ENCODE data around the gene ANKS3. TPM values are rescaled to one million over a fixed set of nuclear protein-coding genes. Genes with fewer than 3 reads are reported as not detected.

The ANKS3 gene
- total RNA-seq, 4 donors from 2014 or later, result 22.9 to 35.3 (median 25.1) TPM

DNA sequence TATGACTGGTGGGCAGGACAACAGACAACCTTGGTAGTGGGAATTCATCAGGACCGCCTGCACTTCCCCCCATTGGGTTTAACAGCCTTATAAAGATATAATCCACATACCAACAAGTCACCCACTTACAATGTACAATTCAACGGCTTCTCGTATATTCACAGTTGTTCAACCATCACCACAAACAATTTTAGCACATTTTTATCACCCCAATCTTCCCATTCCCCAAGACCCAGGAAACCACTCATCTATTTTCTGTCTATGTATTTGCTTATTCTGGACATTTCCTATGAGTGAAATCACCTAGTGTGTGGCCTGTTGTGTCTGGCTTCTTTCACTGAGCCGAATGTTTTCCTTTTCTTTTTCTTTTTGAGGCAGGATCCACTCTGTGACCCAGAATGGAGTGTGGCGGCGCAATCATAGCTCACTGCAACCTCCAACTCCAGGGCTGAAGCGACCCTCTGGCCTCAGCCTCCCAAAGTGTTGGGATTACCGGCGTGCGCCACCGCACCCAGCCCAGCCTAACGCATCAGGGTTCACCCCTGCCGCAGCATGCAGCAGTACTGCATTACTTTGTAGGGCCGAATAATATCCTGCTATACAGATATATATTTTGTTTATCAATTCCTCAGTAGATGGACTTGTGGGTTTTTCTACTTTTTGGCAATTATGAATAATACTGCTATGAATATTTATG, 10.9 kb downstream of the ANKS3 start:
- 97% methylated on average over 14 of the region's 14 CpGs for WGBS, 2 donors
- no peak overlapping the region for H3K27ac ChIP-seq

DNA sequence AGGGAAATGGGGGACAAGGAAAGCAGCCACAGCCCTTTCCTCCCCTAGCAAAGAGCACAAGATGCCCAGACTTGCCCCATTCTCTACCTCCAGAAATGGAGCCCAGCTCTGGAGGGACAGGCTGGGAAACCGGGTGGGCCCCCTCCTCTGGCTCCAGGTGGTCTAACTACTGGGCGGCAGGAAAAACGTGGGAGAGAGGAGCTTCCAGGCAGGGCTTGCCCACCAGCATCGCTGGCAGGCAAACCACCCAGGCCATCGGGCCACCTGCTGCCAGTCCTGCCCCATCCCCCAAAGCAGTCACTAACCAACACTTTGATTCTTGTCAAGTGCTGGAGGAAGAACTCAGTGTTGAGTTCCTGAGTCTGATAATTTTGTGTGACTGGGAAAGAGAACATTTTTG, 15.6 kb downstream of the ANKS3 start:
- Histone ChIP-seq H3K4me1 (no peaks in the 10 kb centered on the region), H3K4me3 (replicated peaks in 1 of 3) (no peak overlapping the region), H3K27me3 (no peaks in the 10 kb centered on the region), H3K27ac (no peak overlapping the region), H3K36me3 (peaks cover 10 to 15% of the 10 kb centered on the region in 2 donors), H3K9me3 (no peaks in the 10 kb centered on the region)
- DNase-seq, result no peak
- no peak for TF ChIP-seq POLR2A (IDR thresholded peaks at IDR 0.05)
- TF ChIP-seq, protein P1, sequence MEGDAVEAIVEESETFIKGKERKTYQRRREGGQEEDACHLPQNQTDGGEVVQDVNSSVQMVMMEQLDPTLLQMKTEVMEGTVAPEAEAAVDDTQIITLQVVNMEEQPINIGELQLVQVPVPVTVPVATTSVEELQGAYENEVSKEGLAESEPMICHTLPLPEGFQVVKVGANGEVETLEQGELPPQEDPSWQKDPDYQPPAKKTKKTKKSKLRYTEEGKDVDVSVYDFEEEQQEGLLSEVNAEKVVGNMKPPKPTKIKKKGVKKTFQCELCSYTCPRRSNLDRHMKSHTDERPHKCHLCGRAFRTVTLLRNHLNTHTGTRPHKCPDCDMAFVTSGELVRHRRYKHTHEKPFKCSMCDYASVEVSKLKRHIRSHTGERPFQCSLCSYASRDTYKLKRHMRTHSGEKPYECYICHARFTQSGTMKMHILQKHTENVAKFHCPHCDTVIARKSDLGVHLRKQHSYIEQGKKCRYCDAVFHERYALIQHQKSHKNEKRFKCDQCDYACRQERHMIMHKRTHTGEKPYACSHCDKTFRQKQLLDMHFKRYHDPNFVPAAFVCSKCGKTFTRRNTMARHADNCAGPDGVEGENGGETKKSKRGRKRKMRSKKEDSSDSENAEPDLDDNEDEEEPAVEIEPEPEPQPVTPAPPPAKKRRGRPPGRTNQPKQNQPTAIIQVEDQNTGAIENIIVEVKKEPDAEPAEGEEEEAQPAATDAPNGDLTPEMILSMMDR (IDR thresholded peaks at IDR 0.05), result no peak
- WGBS, 2 donors, result 71 to 81% methylated on average over 3 to 5 of the region's 5 CpGs
- intact Hi-C loops (cut with DNase I), result no loop called here

More for the DNA sequence above, 10.9 kb downstream of the ANKS3 start:
- H3K9me3 ChIP-seq, result no peaks in the 10 kb centered on the region
- DNase-seq, result no peak
- peaks cover 10 to 15% of the 10 kb centered on the region in 2 donors for H3K36me3 ChIP-seq
- TF ChIP-seq, protein P1 (IDR thresholded peaks at IDR 0.05), result no peak
- TF ChIP-seq POLR2A (IDR thresholded peaks at IDR 0.05), result no peak
- H3K4me1 ChIP-seq, result no peaks in the 10 kb centered on the region
- H3K27me3 ChIP-seq, result no peaks in the 10 kb centered on the region
- intact Hi-C loops (cut with DNase I), result no loop called here
- H3K4me3 ChIP-seq (replicated peaks in 1 of 3), result no peak overlapping the region

DNA sequence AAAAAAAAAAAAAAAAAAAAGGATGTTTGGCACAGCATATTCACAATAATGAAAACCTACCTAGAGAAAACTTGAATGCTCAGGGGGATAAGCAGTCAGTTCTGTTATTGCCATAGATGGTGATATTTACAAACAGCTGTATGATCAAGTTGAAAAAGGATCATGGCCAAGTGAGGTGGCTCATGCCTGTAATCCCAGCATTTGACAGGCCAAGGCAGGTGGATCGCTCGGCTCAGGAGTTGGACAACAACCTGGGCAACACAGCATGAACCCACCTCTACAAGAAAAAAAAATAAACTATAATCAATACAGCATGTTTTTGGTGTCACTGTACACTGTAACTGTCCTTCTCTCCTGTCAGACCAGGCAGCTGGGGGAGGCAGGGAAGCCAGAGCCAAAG, 19.1 kb downstream of the ANKS3 start:
- no peaks in the 10 kb centered on the region for H3K9me3 ChIP-seq
- TF ChIP-seq, protein P1 (IDR thresholded peaks at IDR 0.05), result no peak
- no peak for TF ChIP-seq POLR2A (IDR thresholded peaks at IDR 0.05)
- H3K36me3 ChIP-seq, result peaks cover 15 to 20% of the 10 kb centered on the region in 2 donors
- H3K4me3 ChIP-seq (replicated peaks in 1 of 3), result no peak overlapping the region
- WGBS, 2 donors, result 87 to 90% methylated on average over 2 of the region's 2 CpGs
- H3K27me3 ChIP-seq, result no peaks in the 10 kb centered on the region
- no peaks in the 10 kb centered on the region for H3K4me1 ChIP-seq
- intact Hi-C loops (cut with DNase I), result no loop called here
- H3K27ac ChIP-seq, result no peak overlapping the region
- no peak for DNase-seq

DNA sequence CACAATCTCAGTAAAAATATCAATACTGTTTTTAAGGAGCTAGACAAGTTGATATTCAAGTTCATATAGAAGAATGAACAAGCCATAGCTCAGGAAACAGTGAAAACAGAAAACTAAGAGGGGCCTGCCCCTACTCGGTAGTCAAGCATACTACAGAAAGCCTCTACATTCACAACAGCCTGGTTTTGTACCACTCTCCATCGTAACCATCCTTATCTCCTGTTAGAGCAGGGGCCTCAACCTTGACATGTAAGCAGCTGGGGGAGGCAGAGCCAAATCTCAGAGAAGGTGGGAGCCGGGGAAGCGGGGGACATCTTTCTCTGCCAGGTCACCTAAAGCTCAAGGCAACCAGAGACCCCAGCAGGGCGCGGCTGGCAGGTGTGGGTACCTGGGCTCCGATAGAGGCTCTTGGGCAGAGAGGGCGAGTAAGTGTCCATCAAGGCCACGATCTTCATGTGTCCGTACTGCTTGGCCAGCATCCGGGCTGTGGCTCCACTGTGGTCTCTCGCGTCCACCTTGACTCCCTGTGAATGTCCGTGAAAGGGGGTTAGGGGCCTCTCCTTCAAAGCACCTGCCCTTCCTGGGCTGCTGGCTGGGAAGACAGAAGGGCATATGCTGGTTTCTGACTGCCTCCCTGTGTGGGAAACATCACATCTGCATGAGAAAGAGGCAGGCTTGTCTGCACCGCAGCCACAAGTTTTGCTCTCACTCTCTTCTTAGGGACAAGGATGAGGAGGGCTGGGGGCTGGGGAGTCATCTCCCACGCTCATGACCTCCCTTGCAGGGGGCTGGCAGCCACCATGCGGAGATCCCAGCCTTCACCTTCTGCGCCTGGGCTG, 20.2 kb downstream of the ANKS3 start:
- TF ChIP-seq, protein P1 (IDR thresholded peaks at IDR 0.05), result no peak
- TF ChIP-seq POLR2A (IDR thresholded peaks at IDR 0.05), result no peak
- intact Hi-C loops (cut with DNase I), result no loop called here
- H3K27me3 ChIP-seq, result no peaks in the 10 kb centered on the region
- WGBS, 2 donors, result 86 to 88% methylated on average over 16 to 18 of the region's 18 CpGs
- H3K27ac ChIP-seq, result no peak overlapping the region
- H3K4me3 ChIP-seq (replicated peaks in 1 of 3), result no peak overlapping the region
- DNase-seq, result no peak
- no peaks in the 10 kb centered on the region for H3K9me3 ChIP-seq
- H3K36me3 ChIP-seq, result peaks cover 15 to 20% of the 10 kb centered on the region in 2 donors
- no peaks in the 10 kb centered on the region for H3K4me1 ChIP-seq

DNA sequence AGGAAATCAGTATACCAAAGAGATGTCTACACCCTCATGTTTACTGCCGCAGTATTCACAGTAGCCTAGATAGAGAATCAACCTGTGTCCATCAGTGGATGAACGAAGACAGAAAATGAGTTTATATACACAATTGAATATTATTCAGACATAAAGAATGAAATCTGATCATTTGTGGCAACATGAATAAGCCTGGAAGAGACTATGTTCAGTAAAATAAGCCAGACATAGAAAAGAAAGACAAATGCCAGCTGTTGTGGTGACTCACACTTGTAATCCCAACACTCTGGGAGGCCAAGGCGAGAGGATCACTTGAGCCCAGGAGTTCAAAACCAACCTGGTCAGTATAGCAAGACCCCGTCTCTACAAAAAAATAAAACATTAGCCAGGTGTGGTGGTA, 24.6 kb downstream of the ANKS3 start:
- TF ChIP-seq, protein P1 (IDR thresholded peaks at IDR 0.05), result no peak
- Histone ChIP-seq H3K27me3 (no peaks in the 10 kb centered on the region), H3K36me3 (peaks cover 12 to 15% of the 10 kb centered on the region in 2 donors), H3K27ac (no peak overlapping the region), H3K9me3 (no peaks in the 10 kb centered on the region), H3K4me1 (no peaks in the 10 kb centered on the region), H3K4me3 (replicated peaks in 1 of 3) (no peak overlapping the region)
- intact Hi-C loops (cut with DNase I), result no loop called here
- 94 to 96% methylated on average over 4 of the region's 4 CpGs for WGBS, 2 donors
- no peak for DNase-seq

All from thyroid gland (tissue), 4 donors.